SK-N-SH treated with all-trans-retinoic acid at 6 μM for 48 hours (cell line): ENCODE measurements around the gene TNFRSF1A.

Source experiments
- ATAC-seq: fragments of 200-7000 bp; cut with Tn5 transposase; 3 replicates; pipeline ENCODE4 v1.9.1; 2020; ENCODE audit warnings: mild to moderate bottlenecking, moderate library complexity
- CREB5 ChIP-seq: fragments of 250-450 bp; sonication (Bioruptor Pico); IDR thresholded peaks from 2 replicates; pipeline ENCODE4 v1.5.1; 2020; ENCODE audit warnings: low read depth, mild to moderate bottlenecking, moderate library complexity
- CSDC2 ChIP-seq: fragments of 250-450 bp; sonication (Bioruptor Pico); IDR thresholded peaks from 2 replicates; pipeline ENCODE4 v1.5.0; 2020; ENCODE audit warnings: mild to moderate bottlenecking, moderate library complexity
- CSRNP3 ChIP-seq: fragments of 250-450 bp; sonication (Bioruptor Pico); IDR thresholded peaks from 2 replicates; pipeline ENCODE4 v1.5.1; 2021; ENCODE audit warnings: mild to moderate bottlenecking, moderate library complexity
- ESRRG ChIP-seq: fragments of 250-450 bp; sonication (Bioruptor Pico); IDR thresholded peaks from 2 replicates; pipeline ENCODE4 v1.6.1; 2021; ENCODE audit warnings: mild to moderate bottlenecking
- GLIS3 ChIP-seq: fragments of 250-450 bp; sonication (Bioruptor Pico); IDR thresholded peaks from 2 replicates; pipeline ENCODE4 v1.5.0; 2020; ENCODE audit warnings: mild to moderate bottlenecking, moderate library complexity
- OSR1 ChIP-seq: fragments of 250-450 bp; sonication (Bioruptor Pico); IDR thresholded peaks from 2 replicates; pipeline ENCODE4 v1.8.0; 2022; ENCODE audit warnings: moderate library complexity, mild to moderate bottlenecking, inconsistent platforms
- PATZ1 ChIP-seq: fragments of 250-450 bp; sonication (Bioruptor Pico); IDR thresholded peaks from 2 replicates; pipeline ENCODE4 v1.8.0; 2020; ENCODE audit warnings: mild to moderate bottlenecking, moderate library complexity, borderline replicate concordance
- POU6F1 ChIP-seq: fragments of 250-450 bp; sonication (Bioruptor Pico); IDR thresholded peaks from 2 replicates; pipeline ENCODE4 v1.8.0; 2021; ENCODE audit warnings: low read depth, mild to moderate bottlenecking, moderate library complexity, borderline replicate concordance
- PPARA ChIP-seq: fragments of 250-450 bp; sonication (Bioruptor Pico); IDR thresholded peaks from 2 replicates; pipeline ENCODE4 v1.5.0; 2020; ENCODE audit warnings: mild to moderate bottlenecking, borderline replicate concordance
- SNAI2 ChIP-seq: fragments of 250-450 bp; sonication (Bioruptor Pico); IDR thresholded peaks from 2 replicates; pipeline ENCODE4 v1.5.0; 2020; ENCODE audit warnings: mild to moderate bottlenecking, moderate library complexity
- TCF4 ChIP-seq: fragments of 250-450 bp; sonication (Bioruptor Pico); IDR thresholded peaks from 2 replicates; pipeline ENCODE4 v1.8.0; 2021; ENCODE audit warnings: mild to moderate bottlenecking, moderate library complexity, borderline replicate concordance
- TSHZ2 ChIP-seq: fragments of 250-450 bp; sonication (Bioruptor Pico); IDR thresholded peaks from 2 replicates; pipeline ENCODE4 v1.5.0; 2020; ENCODE audit warnings: mild to moderate bottlenecking, moderate library complexity
- ZC3H10 ChIP-seq: fragments of 250-450 bp; sonication (Bioruptor Pico); IDR thresholded peaks from 2 replicates; pipeline ENCODE4 v1.5.1; 2021; ENCODE audit warnings: mild to moderate bottlenecking, moderate library complexity
- ZFP3 ChIP-seq: fragments of 250-450 bp; sonication (Bioruptor Pico); IDR thresholded peaks from 2 replicates; pipeline ENCODE4 v1.5.0; 2020; ENCODE audit warnings: mild to moderate bottlenecking, moderate library complexity
- ZNF565 ChIP-seq: fragments of 450-650 bp; formaldehyde crosslinking; conservative IDR thresholded peaks from 2 replicates; pipeline ENCODE4 v1.5.0; 2020; ENCODE audit warnings: low read depth, mild to moderate bottlenecking, moderate library complexity
- ZNF70 ChIP-seq: fragments of 450-650 bp; formaldehyde crosslinking; IDR thresholded peaks from 2 replicates; pipeline ENCODE4 v1.5.0; 2020; ENCODE audit warnings: mild to moderate bottlenecking, moderate library complexity
- ZNF8 ChIP-seq: fragments of 450-650 bp; formaldehyde crosslinking; IDR thresholded peaks from 2 replicates; pipeline ENCODE4 v1.5.0; 2020; ENCODE audit warnings: mild to moderate bottlenecking, moderate library complexity

TNFRSF1A gene

GRCh38 chr12:6374028-6374785, 32.3 kb upstream of the TNFRSF1A start:
- no peak for ATAC-seq
- TF ChIP-seq ZNF70 (CRISPR knock-in tag) = no peak
- TF ChIP-seq TSHZ2 (CRISPR knock-in tag) = no peak
- TF ChIP-seq POU6F1 = no peak
- TF ChIP-seq ZNF565 = no peak
- no peak for TF ChIP-seq PPARA
- no peak for TF ChIP-seq CSDC2 (CRISPR knock-in tag)
- TF ChIP-seq OSR1 (CRISPR knock-in tag) = no peak
- no peak for TF ChIP-seq GLIS3 (CRISPR knock-in tag)
- no peak for TF ChIP-seq ZC3H10 (CRISPR knock-in tag)
- TF ChIP-seq CREB5 = no peak
- TF ChIP-seq CSRNP3 (CRISPR knock-in tag) = no peak
- no peak for TF ChIP-seq ZNF8 (CRISPR knock-in tag)
- TF ChIP-seq SNAI2 (CRISPR knock-in tag) = no peak
- TF ChIP-seq PATZ1 = no peak

GRCh38 chr12:6373022-6373787, 31.3 kb upstream of the TNFRSF1A start:
- ATAC-seq = no peak
- no peak for TF ChIP-seq ZFP3 (CRISPR knock-in tag)
- TF ChIP-seq GLIS3 (CRISPR knock-in tag) = no peak
- no peak for TF ChIP-seq POU6F1
- no peak for TF ChIP-seq TSHZ2 (CRISPR knock-in tag)
- TF ChIP-seq TCF4 (CRISPR knock-in tag) = no peak
- TF ChIP-seq ZNF565 = no peak
- TF ChIP-seq PATZ1 = no peak
- TF ChIP-seq SNAI2 (CRISPR knock-in tag) = no peak
- TF ChIP-seq ESRRG (CRISPR knock-in tag) = no peak
